NCI-H748 (cell line): ENCODE results near the gene CHD6.

Experiments
- DNase-seq: peaks from one replicate; lab custom pipeline; 2025; ENCODE audit not compliant: unreplicated experiment; lab: John Stamatoyannopoulos, UW

CHD6 gene

GRCh38 chr20:41510224-41510623, 108.0 kb downstream of the CHD6 start:
- DNase-seq = no peak

GRCh38 chr20:41509316-41510200, 108.6 kb downstream of the CHD6 start:
- no peak for DNase-seq

GRCh38 chr20:41508335-41508734, 109.8 kb downstream of the CHD6 start:
- DNase-seq = no peak

GRCh38 chr20:41507851-41508250, 110.3 kb downstream of the CHD6 start:
- no peak for DNase-seq

GRCh38 chr20:41507436-41507835, 110.7 kb downstream of the CHD6 start:
- no peak for DNase-seq

GRCh38 chr20:41506192-41506915, 111.8 kb downstream of the CHD6 start:
- DNase-seq = no peak

- DNase-seq = no peak
These were observed 113.0 kb downstream of the CHD6 start for GRCh38 chr20:41505184-41505583.

GRCh38 chr20:41501376-41501775, 116.8 kb downstream of the CHD6 start:
- DNase-seq = no peak

GRCh38 chr20:41499961-41500725, 118.0 kb downstream of the CHD6 start:
- peak; percentile 93 for DNase-seq

- DNase-seq = no peak
These were observed 119.1 kb downstream of the CHD6 start for GRCh38 chr20:41499064-41499463.

- no peak for DNase-seq
These were observed 120.8 kb downstream of the CHD6 start for GRCh38 chr20:41497186-41497895.

GRCh38 chr20:41494451-41494850, 123.7 kb downstream of the CHD6 start:
- DNase-seq = no peak

GRCh38 chr20:41483553-41483930, 134.6 kb downstream of the CHD6 start:
- DNase-seq = no peak

- no peak for DNase-seq
These were observed 135.3 kb downstream of the CHD6 start for GRCh38 chr20:41482647-41483552.

- no peak for DNase-seq
These were observed 138.0 kb downstream of the CHD6 start for GRCh38 chr20:41480054-41480770.

GRCh38 chr20:41479113-41479512, 139.1 kb downstream of the CHD6 start:
- no peak for DNase-seq

GRCh38 chr20:41478026-41478425, 140.2 kb downstream of the CHD6 start:
- no peak for DNase-seq

GRCh38 chr20:41476446-41476845, 141.7 kb downstream of the CHD6 start:
- no peak for DNase-seq

- peak; percentile 75 for DNase-seq
These were observed 142.2 kb downstream of the CHD6 start for GRCh38 chr20:41476013-41476441.
